ENCODE measurements around the gene AGBL4.

The AGBL4 gene

GRCh38 chr1:48611841-48612240 is 1411.9 kb downstream of the AGBL4 start:
- no peak for DNase-seq (ENCODE audit: low read depth in 2 of 3, low spot score in 2 of 3)

- DNase-seq (ENCODE audit: low read depth in 2 of 3, low spot score in 2 of 3) = no peak
Observed at GRCh38 chr1:48610628-48611542, 1412.9 kb downstream of the AGBL4 start.

- DNase-seq (ENCODE audit: low read depth in 2 of 3, low spot score in 2 of 3) = no peak
Observed at GRCh38 chr1:48608882-48609281, 1414.9 kb downstream of the AGBL4 start.

- no peak for DNase-seq (ENCODE audit: low read depth in 2 of 3, low spot score in 2 of 3)
Observed at GRCh38 chr1:48603222-48603621, 1420.5 kb downstream of the AGBL4 start.

- no peak for DNase-seq (ENCODE audit: low read depth in 2 of 3, low spot score in 2 of 3)
Observed at GRCh38 chr1:48602349-48602748, 1421.4 kb downstream of the AGBL4 start.

- DNase-seq (ENCODE audit: low read depth in 2 of 3, low spot score in 2 of 3) = no peak
Observed at GRCh38 chr1:48600182-48600581, 1423.6 kb downstream of the AGBL4 start.

- DNase-seq (ENCODE audit: low read depth in 2 of 3, low spot score in 2 of 3) = no peak
Observed at GRCh38 chr1:48597663-48598062, 1426.1 kb downstream of the AGBL4 start.

GRCh38 chr1:48596046-48596445 is 1427.7 kb downstream of the AGBL4 start:
- DNase-seq (ENCODE audit: low read depth in 2 of 3, low spot score in 2 of 3) = no peak

GRCh38 chr1:48595613-48596012 is 1428.1 kb downstream of the AGBL4 start:
- no peak for DNase-seq (ENCODE audit: low read depth in 2 of 3, low spot score in 2 of 3)

- DNase-seq (ENCODE audit: low read depth in 2 of 3, low spot score in 2 of 3) = no peak
Observed at GRCh38 chr1:48592330-48592729, 1431.4 kb downstream of the AGBL4 start.

- no peak for DNase-seq (ENCODE audit: low read depth in 2 of 3, low spot score in 2 of 3)
Observed at GRCh38 chr1:48591181-48591580, 1432.6 kb downstream of the AGBL4 start.

GRCh38 chr1:48588061-48588460 is 1435.7 kb downstream of the AGBL4 start:
- DNase-seq (ENCODE audit: low read depth in 2 of 3, low spot score in 2 of 3) = no peak

- DNase-seq (ENCODE audit: low read depth in 2 of 3, low spot score in 2 of 3) = no peak
Observed at GRCh38 chr1:48582408-48582807, 1441.3 kb downstream of the AGBL4 start.

- no peak for DNase-seq (ENCODE audit: low read depth in 2 of 3, low spot score in 2 of 3)
Observed at GRCh38 chr1:48581270-48581669, 1442.5 kb downstream of the AGBL4 start.

GRCh38 chr1:48576565-48576964 is 1447.2 kb downstream of the AGBL4 start:
- DNase-seq (ENCODE audit: low read depth in 2 of 3, low spot score in 2 of 3) = no peak

GRCh38 chr1:48572646-48573258 is 1451.0 kb downstream of the AGBL4 start:
- no peak for DNase-seq (ENCODE audit: low read depth in 2 of 3, low spot score in 2 of 3)

GRCh38 chr1:48572134-48572533 is 1451.6 kb downstream of the AGBL4 start:
- no peak for DNase-seq (ENCODE audit: low read depth in 2 of 3, low spot score in 2 of 3)

GRCh38 chr1:48571303-48571987 is 1452.3 kb downstream of the AGBL4 start:
- no peak for DNase-seq (ENCODE audit: low read depth in 2 of 3, low spot score in 2 of 3)

GRCh38 chr1:48570568-48570967 is 1453.2 kb downstream of the AGBL4 start:
- DNase-seq (ENCODE audit: low read depth in 2 of 3, low spot score in 2 of 3) = no peak

- DNase-seq (ENCODE audit: low read depth in 2 of 3, low spot score in 2 of 3) = no peak
Observed at GRCh38 chr1:48568501-48568900, 1455.3 kb downstream of the AGBL4 start.

GRCh38 chr1:48566492-48566891 is 1457.3 kb downstream of the AGBL4 start:
- no peak for DNase-seq (ENCODE audit: low read depth in 2 of 3, low spot score in 2 of 3)

GRCh38 chr1:48563021-48563420 is 1460.7 kb downstream of the AGBL4 start:
- DNase-seq (ENCODE audit: low read depth in 2 of 3, low spot score in 2 of 3) = no peak

All from activated CD8-positive, alpha-beta memory T cell treated with anti-CD3 and anti-CD28 coated beads for 48 hours (primary cell).